Thymus (tissue), 11 donors: ENCODE results near the gene COL5A1. TPM values are rescaled to one million over a fixed set of nuclear protein-coding genes. Genes with fewer than 3 reads are reported as not detected.

Experiments
- DNase-seq, 9 donors: peaks; one replicate each; pipeline ENCODE4 v3.0.0-alpha.2; 2013; ENCODE audit warnings: low spot score in 9 of 9, low read depth in 6 of 9, missing footprints in 1 of 9
- H3K27ac ChIP-seq, 2 donors: one replicate each; pipeline ENCODE4 v1.5.1; 2013; ENCODE audit warnings: control low read depth in 1 of 2, low read depth in 1 of 2, low read length in 1 of 2, mild to moderate bottlenecking in 1 of 2, moderate library complexity in 1 of 2
- H3K27me3 ChIP-seq, 2 donors: one replicate each; pipeline ENCODE4 v1.5.1; 2013; ENCODE audit warnings: low read length in 1 of 2; ENCODE audit not compliant: control insufficient read depth in 2 of 2, insufficient read depth in 1 of 2
- H3K36me3 ChIP-seq, 2 donors: one replicate each; pipeline ENCODE4 v1.5.1; 2013; ENCODE audit warnings: low read length in 1 of 2, mild to moderate bottlenecking in 1 of 2, moderate library complexity in 1 of 2; ENCODE audit not compliant: control insufficient read depth in 2 of 2, insufficient read depth in 2 of 2
- H3K4me1 ChIP-seq, 2 donors: one replicate each; pipeline ENCODE4 v1.5.1; 2013; ENCODE audit warnings: low read length in 2 of 2; ENCODE audit not compliant: control insufficient read depth in 2 of 2, insufficient read depth in 2 of 2
- H3K4me3 ChIP-seq, 2 donors: one replicate each; pipeline ENCODE4 v1.5.1; 2013; ENCODE audit warnings: low read length in 2 of 2, control low read depth in 1 of 2, mild to moderate bottlenecking in 1 of 2
- H3K9me3 ChIP-seq, 2 donors: one replicate each; pipeline ENCODE4 v1.5.1; 2013; ENCODE audit warnings: low read length in 1 of 2, mild to moderate bottlenecking in 1 of 2; ENCODE audit not compliant: control insufficient read depth in 2 of 2, insufficient read depth in 1 of 2
- WGBS: extraction: QIAGEN DNeasy Blood & Tissue Kit; methylation state at CpG from one replicate; pipeline ENCODE4 v1.1.7; 2013; 5-methylcytosine and 5-hydroxymethylcytosine counted together
- polyA plus RNA-seq: library from polyadenylated mRNA; stranded (reverse); fragments of 200-250 nt; gene quantifications from one replicate; pipeline ENCODE4 v1.2.3, GENCODE V29; 2013
- total RNA-seq: library from RNA; stranded (reverse); fragments of 120-200 nt; gene quantifications from one replicate; pipeline ENCODE4 v1.2.4, GENCODE V29; 2013
- donor health status: healthy.

Gene COL5A1
- total and polyA plus RNA-seq, 2 donors, result 3.2 to 7.6 TPM

GRCh38 chr9:134760750-134761420 is 119.3 kb downstream of the COL5A1 start:
- 98% methylated on average over 18 of the region's 18 CpGs for WGBS
- H3K9me3 ChIP-seq, result peaks cover 1 to 6% of the 10 kb centered on the region in 2 donors
- no peaks in the 10 kb centered on the region for H3K36me3 ChIP-seq
- no peak overlapping the region for H3K4me3 ChIP-seq
- no peak for DNase-seq
- peaks cover 0 to 7% of the 10 kb centered on the region in 2 donors for H3K4me1 ChIP-seq
- H3K27ac ChIP-seq, result no peak overlapping the region
- no peaks in the 10 kb centered on the region for H3K27me3 ChIP-seq

- Histone ChIP-seq H3K4me3 (no peak overlapping the region), H3K9me3 (peaks cover 1 to 6% of the 10 kb centered on the region in 2 donors), H3K27ac (no peak overlapping the region), H3K27me3 (peaks cover 0 to 4% of the 10 kb centered on the region in 2 donors), H3K36me3 (no peaks in the 10 kb centered on the region), H3K4me1 (peaks cover 0 to 21% of the 10 kb centered on the region in 2 donors)
- no peak for DNase-seq
- WGBS, result 95% methylated on average over 21 of the region's 21 CpGs
Observed at GRCh38 chr9:134764473-134765269, 123.1 kb downstream of the COL5A1 start.

- 65% methylated on average over 15 of the region's 15 CpGs for WGBS
Observed at GRCh38 chr9:134765785-134766184, 124.2 kb downstream of the COL5A1 start.

GRCh38 chr9:134766587-134766986 is 125.0 kb downstream of the COL5A1 start:
- Histone ChIP-seq H3K4me1 (peaks cover 0 to 28% of the 10 kb centered on the region in 2 donors), H3K27ac (no peak overlapping the region), H3K4me3 (no peak overlapping the region), H3K27me3 (peaks cover 3 to 4% of the 10 kb centered on the region in 2 donors), H3K9me3 (no peaks in the 10 kb centered on the region), H3K36me3 (no peaks in the 10 kb centered on the region)
- DNase-seq, result no peak
- WGBS, result 54% methylated on average over 8 of the region's 8 CpGs

More at GRCh38 chr9:134765785-134766184, 124.2 kb downstream of the COL5A1 start:
- Histone ChIP-seq H3K4me1 (peaks cover 0 to 21% of the 10 kb centered on the region in 2 donors), H3K9me3 (peaks cover 0 to 6% of the 10 kb centered on the region in 2 donors), H3K27ac (no peak overlapping the region), H3K4me3 (no peak overlapping the region), H3K27me3 (peaks cover 0 to 4% of the 10 kb centered on the region in 2 donors), H3K36me3 (no peaks in the 10 kb centered on the region)
- DNase-seq, result no peak

- Histone ChIP-seq H3K27ac (no peak overlapping the region), H3K27me3 (peaks cover 3 to 4% of the 10 kb centered on the region in 2 donors), H3K4me1 (peaks cover 0 to 30% of the 10 kb centered on the region in 2 donors), H3K4me3 (no peak overlapping the region), H3K36me3 (no peaks in the 10 kb centered on the region), H3K9me3 (no peaks in the 10 kb centered on the region)
- no peak for DNase-seq
- 95% methylated on average over 13 of the region's 13 CpGs for WGBS
Observed at GRCh38 chr9:134768332-134768708, 126.7 kb downstream of the COL5A1 start.

GRCh38 chr9:134768709-134769351 is 127.2 kb downstream of the COL5A1 start:
- WGBS, result 71% methylated on average over 23 of the region's 23 CpGs
- H3K27ac ChIP-seq, result no peak overlapping the region
- H3K9me3 ChIP-seq, result no peaks in the 10 kb centered on the region
- peaks cover 0 to 30% of the 10 kb centered on the region in 2 donors for H3K4me1 ChIP-seq
- no peak overlapping the region for H3K4me3 ChIP-seq
- H3K36me3 ChIP-seq, result no peaks in the 10 kb centered on the region
- no peak for DNase-seq
- peaks cover 3 to 4% of the 10 kb centered on the region in 2 donors for H3K27me3 ChIP-seq

- no peak for DNase-seq
- Histone ChIP-seq H3K9me3 (no peaks in the 10 kb centered on the region), H3K4me1 (peaks cover 0 to 23% of the 10 kb centered on the region in 2 donors), H3K4me3 (no peak overlapping the region), H3K27ac (no peak overlapping the region), H3K27me3 (peaks cover 3 to 4% of the 10 kb centered on the region in 2 donors), H3K36me3 (no peaks in the 10 kb centered on the region)
- WGBS, result 33% methylated on average over 34 of the region's 34 CpGs
Observed at GRCh38 chr9:134770972-134771971, 129.7 kb downstream of the COL5A1 start.

GRCh38 chr9:134772331-134772730 is 130.7 kb downstream of the COL5A1 start:
- Histone ChIP-seq H3K9me3 (no peaks in the 10 kb centered on the region), H3K27me3 (peaks cover 3 to 4% of the 10 kb centered on the region in 2 donors), H3K27ac (no peak overlapping the region), H3K36me3 (no peaks in the 10 kb centered on the region), H3K4me1 (peaks cover 0 to 23% of the 10 kb centered on the region in 2 donors), H3K4me3 (no peak overlapping the region)
- no peak for DNase-seq
- WGBS, result 94% methylated on average over 12 of the region's 12 CpGs
